Parathyroid adenoma (tissue), 2 donors: ENCODE measurements around the gene MAP7D2.

Source experiments
- H2AFZ ChIP-seq: fragments of 300-600 bp; sonication (generic); one replicate; pipeline ENCODE4 v1.7.0; 2017; ENCODE audit warnings: antibody characterized with exemption, mild to moderate bottlenecking
- H3K27ac ChIP-seq: fragments of 300-600 bp; sonication (generic); one replicate; pipeline ENCODE4 v1.7.0; 2017
- H3K27me3 ChIP-seq: fragments of 300-600 bp; sonication (generic); one replicate; pipeline ENCODE4 v1.7.0; 2017; ENCODE audit warnings: low read length; ENCODE audit not compliant: control insufficient read depth, insufficient read depth
- H3K36me3 ChIP-seq: fragments of 300-600 bp; sonication (generic); one replicate; pipeline ENCODE4 v1.7.0; 2017; ENCODE audit warnings: low read length; ENCODE audit not compliant: control insufficient read depth, insufficient read depth
- H3K4me1 ChIP-seq: fragments of 300-600 bp; sonication (generic); one replicate; pipeline ENCODE4 v1.7.0; 2017; ENCODE audit warnings: control low read depth
- H3K4me2 ChIP-seq: fragments of 300-600 bp; sonication (generic); one replicate; pipeline ENCODE4 v1.7.0; 2017; ENCODE audit warnings: low read length
- H3K4me3 ChIP-seq: fragments of 300-600 bp; sonication (generic); one replicate; pipeline ENCODE4 v1.7.0; 2017; ENCODE audit warnings: low read depth, low read length
- H3K79me2 ChIP-seq: fragments of 300-600 bp; sonication (generic); one replicate; pipeline ENCODE4 v1.7.0; 2017; ENCODE audit warnings: control low read depth
- H3K9ac ChIP-seq: fragments of 300-600 bp; sonication (generic); one replicate; pipeline ENCODE4 v1.7.0; 2017; ENCODE audit warnings: mild to moderate bottlenecking
- H3K9me3 ChIP-seq: fragments of 300-600 bp; sonication (generic); one replicate; pipeline ENCODE4 v1.7.0; 2017; ENCODE audit warnings: low read length; ENCODE audit not compliant: control insufficient read depth
- TF ChIP-seq, protein P1 (sequence below): fragments of 300-600 bp; sonication (generic); IDR thresholded peaks from one replicate; pipeline ENCODE4 v1.7.0; 2017; ENCODE audit warnings: antibody characterized with exemption, mild to moderate bottlenecking
- donor health status: primary hyperparathyroidism.

MAP7D2 gene

DNA sequence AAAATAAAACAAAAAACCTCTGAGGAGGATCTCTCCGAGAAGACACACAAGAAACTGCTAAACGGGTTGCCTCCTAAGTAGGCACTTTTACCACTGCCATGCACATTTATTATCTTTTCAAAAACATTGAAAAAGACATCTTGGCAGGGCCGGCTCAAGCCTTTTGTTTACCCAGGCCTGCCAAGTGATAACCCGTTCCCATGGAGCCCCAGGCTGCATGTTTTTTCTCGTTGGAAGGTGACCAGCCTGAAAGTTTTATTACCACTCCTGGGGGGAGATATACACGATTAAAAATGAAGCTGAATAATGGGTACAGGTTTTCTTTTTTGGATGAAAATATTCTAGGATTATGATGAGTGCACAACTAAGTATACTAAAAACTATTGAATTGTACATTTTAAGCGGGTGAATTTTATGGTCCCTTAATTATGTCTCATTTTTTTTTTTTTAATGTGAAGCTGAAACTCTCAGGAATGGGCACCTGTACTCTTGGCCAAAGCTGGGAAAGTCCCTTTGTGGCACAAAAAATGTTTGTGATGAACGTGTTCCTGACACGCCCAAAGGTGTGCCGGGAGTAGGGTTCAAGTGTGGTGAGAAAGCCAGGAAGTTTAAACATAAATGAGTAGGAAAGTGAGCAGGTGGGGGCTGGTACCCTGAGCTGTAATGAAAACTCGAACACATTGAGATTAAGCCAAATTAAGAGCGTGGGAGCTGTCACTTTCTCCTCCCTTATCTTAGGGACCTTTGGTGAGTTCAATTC, 1.5 kb upstream of the MAP7D2 start:
- Histone ChIP-seq H3K9me3 (no peaks in the 10 kb centered on the region), H3K27me3 (no peaks in the 10 kb centered on the region), H3K4me1 (no peaks in the 10 kb centered on the region), H3K36me3 (no peaks in the 10 kb centered on the region), H2AFZ (no peak overlapping the region), H3K27ac (no peak overlapping the region), H3K79me2 (no peaks in the 10 kb centered on the region), H3K4me3 (no peak overlapping the region), H3K9ac (no peak overlapping the region), H3K4me2 (no peak overlapping the region)
- TF ChIP-seq, protein P1, sequence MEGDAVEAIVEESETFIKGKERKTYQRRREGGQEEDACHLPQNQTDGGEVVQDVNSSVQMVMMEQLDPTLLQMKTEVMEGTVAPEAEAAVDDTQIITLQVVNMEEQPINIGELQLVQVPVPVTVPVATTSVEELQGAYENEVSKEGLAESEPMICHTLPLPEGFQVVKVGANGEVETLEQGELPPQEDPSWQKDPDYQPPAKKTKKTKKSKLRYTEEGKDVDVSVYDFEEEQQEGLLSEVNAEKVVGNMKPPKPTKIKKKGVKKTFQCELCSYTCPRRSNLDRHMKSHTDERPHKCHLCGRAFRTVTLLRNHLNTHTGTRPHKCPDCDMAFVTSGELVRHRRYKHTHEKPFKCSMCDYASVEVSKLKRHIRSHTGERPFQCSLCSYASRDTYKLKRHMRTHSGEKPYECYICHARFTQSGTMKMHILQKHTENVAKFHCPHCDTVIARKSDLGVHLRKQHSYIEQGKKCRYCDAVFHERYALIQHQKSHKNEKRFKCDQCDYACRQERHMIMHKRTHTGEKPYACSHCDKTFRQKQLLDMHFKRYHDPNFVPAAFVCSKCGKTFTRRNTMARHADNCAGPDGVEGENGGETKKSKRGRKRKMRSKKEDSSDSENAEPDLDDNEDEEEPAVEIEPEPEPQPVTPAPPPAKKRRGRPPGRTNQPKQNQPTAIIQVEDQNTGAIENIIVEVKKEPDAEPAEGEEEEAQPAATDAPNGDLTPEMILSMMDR: no peak

DNA sequence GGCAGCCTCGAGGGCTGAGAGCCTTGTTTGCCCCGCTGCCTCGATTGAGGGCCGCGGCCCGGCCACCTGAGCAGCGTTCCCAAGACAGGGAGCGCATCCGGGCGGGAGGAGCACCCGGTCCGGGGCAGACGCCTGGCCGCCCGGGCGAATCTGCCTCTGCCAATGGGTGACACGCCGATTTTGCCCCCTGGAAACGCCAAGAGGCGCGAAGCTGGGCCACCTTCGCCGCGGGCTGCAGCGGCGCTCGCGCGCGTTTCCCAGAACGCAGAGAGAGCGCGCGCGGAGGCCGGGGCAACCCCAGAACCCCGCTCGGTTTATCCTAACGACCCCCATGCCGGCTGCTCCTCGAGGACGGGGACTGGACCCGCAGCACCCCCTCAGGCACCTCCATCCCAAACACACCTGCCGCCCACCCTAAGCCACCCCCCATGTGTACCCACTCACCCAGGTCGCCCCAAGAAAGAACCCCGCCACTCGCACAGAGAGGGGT, 575 bp downstream of the MAP7D2 start:
- peak overlapping the region; percentile 49 for H3K4me3 ChIP-seq
- H3K79me2 ChIP-seq: no peaks in the 10 kb centered on the region
- no peak overlapping the region for H3K9ac ChIP-seq
- TF ChIP-seq, protein P1: no peak
- no peaks in the 10 kb centered on the region for H3K9me3 ChIP-seq
- H2AFZ ChIP-seq: peak overlapping the region; percentile 73
- H3K27ac ChIP-seq: no peak overlapping the region
- H3K4me1 ChIP-seq: no peaks in the 10 kb centered on the region
- no peaks in the 10 kb centered on the region for H3K27me3 ChIP-seq
- no peaks in the 10 kb centered on the region for H3K36me3 ChIP-seq
- peak overlapping the region; percentile 53 for H3K4me2 ChIP-seq

DNA sequence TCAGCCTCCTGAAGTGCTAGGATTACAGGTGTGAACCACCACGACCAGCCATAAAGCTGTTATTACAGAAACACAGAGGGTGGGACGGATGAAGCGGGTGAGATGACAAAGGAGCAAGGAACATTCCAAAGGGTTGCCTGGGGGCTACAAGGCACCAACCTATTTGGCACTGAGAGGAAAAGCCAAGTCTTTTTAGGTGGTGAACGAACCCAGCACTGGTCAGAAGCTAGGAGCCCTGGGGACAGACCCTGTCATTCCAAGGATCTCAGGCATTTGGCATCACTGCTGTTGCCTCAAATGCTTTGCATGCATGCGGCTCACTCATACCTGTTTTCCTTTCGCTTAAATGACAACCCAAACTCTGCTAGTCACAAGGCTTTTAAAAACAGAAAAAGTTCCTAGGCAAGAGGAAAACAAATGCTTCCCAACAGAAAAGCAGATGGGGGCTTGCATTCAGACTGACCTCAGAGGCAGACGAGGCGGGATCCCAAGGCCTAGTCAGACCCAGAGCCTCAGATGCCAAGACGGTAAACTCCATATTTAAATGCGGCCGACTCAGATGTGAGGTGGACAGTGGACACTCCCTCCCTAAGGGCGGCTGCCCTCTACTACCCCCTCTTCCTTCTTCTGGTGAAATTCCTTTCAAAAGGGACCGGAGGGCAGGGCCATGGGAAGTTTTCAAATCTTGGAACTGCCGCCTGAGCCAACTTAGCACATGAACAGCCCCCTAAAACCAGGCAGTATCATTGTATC, 4.5 kb downstream of the MAP7D2 start:
- Histone ChIP-seq H3K4me2 (no peak overlapping the region), H3K27me3 (no peaks in the 10 kb centered on the region), H3K4me1 (no peaks in the 10 kb centered on the region), H3K79me2 (no peaks in the 10 kb centered on the region), H3K9me3 (no peaks in the 10 kb centered on the region), H3K27ac (no peak overlapping the region), H3K4me3 (no peak overlapping the region), H3K36me3 (no peaks in the 10 kb centered on the region), H2AFZ (no peak overlapping the region), H3K9ac (no peak overlapping the region)
- TF ChIP-seq, protein P1: no peak

DNA sequence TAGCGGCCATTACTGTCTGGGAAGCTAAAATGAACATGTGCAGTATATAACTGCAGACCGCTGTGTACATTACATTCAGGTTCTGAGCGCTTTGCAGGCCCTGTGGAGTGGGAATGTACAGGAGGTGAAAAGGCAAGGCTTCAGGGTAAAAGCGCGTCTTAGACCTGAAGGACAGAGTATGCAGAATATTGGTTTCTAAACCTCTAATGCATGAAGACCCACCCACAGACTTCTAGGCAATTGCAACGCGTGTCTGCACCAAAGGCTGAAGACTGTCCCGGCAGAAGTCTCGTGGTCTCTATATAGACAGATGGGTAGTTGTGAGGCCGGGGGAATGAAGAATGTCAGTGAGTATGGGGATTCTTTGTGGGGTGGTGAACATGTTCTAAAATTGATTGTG, 5.4 kb downstream of the MAP7D2 start:
- Histone ChIP-seq H3K9me3 (no peaks in the 10 kb centered on the region), H3K36me3 (no peaks in the 10 kb centered on the region), H2AFZ (no peak overlapping the region), H3K27me3 (no peaks in the 10 kb centered on the region), H3K79me2 (no peaks in the 10 kb centered on the region), H3K4me3 (no peak overlapping the region), H3K4me2 (no peak overlapping the region), H3K9ac (no peak overlapping the region), H3K4me1 (no peaks in the 10 kb centered on the region), H3K27ac (no peak overlapping the region)
- TF ChIP-seq, protein P1: no peak
